SK-N-SH treated with all-trans-retinoic acid at 6 μM for 48 hours (cell line): ENCODE data around the gene SEZ6L.

ENCODE experiments used
- ATAC-seq: fragments of 200-7000 bp; cut with Tn5 transposase; 3 replicates; pipeline ENCODE4 v1.9.1; 2020; ENCODE audit warnings: mild to moderate bottlenecking, moderate library complexity
- ARNTL ChIP-seq: fragments of 450-650 bp; formaldehyde crosslinking; IDR thresholded peaks from 2 replicates; pipeline ENCODE4 v1.5.0; 2020; ENCODE audit warnings: low read depth, mild to moderate bottlenecking, moderate library complexity, borderline replicate concordance
- BACH2 ChIP-seq: fragments of 250-450 bp; sonication (Bioruptor Pico); IDR thresholded peaks from 2 replicates; pipeline ENCODE4 v1.9.0; 2021; ENCODE audit warnings: mild to moderate bottlenecking, borderline replicate concordance
- CREB5 ChIP-seq: fragments of 250-450 bp; sonication (Bioruptor Pico); IDR thresholded peaks from 2 replicates; pipeline ENCODE4 v1.5.1; 2020; ENCODE audit warnings: low read depth, mild to moderate bottlenecking, moderate library complexity
- CSDC2 ChIP-seq: fragments of 250-450 bp; sonication (Bioruptor Pico); IDR thresholded peaks from 2 replicates; pipeline ENCODE4 v1.5.0; 2020; ENCODE audit warnings: mild to moderate bottlenecking, moderate library complexity
- CSRNP3 ChIP-seq: fragments of 250-450 bp; sonication (Bioruptor Pico); IDR thresholded peaks from 2 replicates; pipeline ENCODE4 v1.5.1; 2021; ENCODE audit warnings: mild to moderate bottlenecking, moderate library complexity
- ESRRG ChIP-seq: fragments of 250-450 bp; sonication (Bioruptor Pico); IDR thresholded peaks from 2 replicates; pipeline ENCODE4 v1.6.1; 2021; ENCODE audit warnings: mild to moderate bottlenecking
- GLIS3 ChIP-seq: fragments of 250-450 bp; sonication (Bioruptor Pico); IDR thresholded peaks from 2 replicates; pipeline ENCODE4 v1.5.0; 2020; ENCODE audit warnings: mild to moderate bottlenecking, moderate library complexity
- OSR1 ChIP-seq: fragments of 250-450 bp; sonication (Bioruptor Pico); IDR thresholded peaks from 2 replicates; pipeline ENCODE4 v1.8.0; 2022; ENCODE audit warnings: moderate library complexity, mild to moderate bottlenecking, inconsistent platforms
- POU6F1 ChIP-seq: fragments of 250-450 bp; sonication (Bioruptor Pico); IDR thresholded peaks from 2 replicates; pipeline ENCODE4 v1.8.0; 2021; ENCODE audit warnings: low read depth, mild to moderate bottlenecking, moderate library complexity, borderline replicate concordance
- PPARA ChIP-seq: fragments of 250-450 bp; sonication (Bioruptor Pico); IDR thresholded peaks from 2 replicates; pipeline ENCODE4 v1.5.0; 2020; ENCODE audit warnings: mild to moderate bottlenecking, borderline replicate concordance
- SNAI2 ChIP-seq: fragments of 250-450 bp; sonication (Bioruptor Pico); IDR thresholded peaks from 2 replicates; pipeline ENCODE4 v1.5.0; 2020; ENCODE audit warnings: mild to moderate bottlenecking, moderate library complexity
- TCF4 ChIP-seq: fragments of 250-450 bp; sonication (Bioruptor Pico); IDR thresholded peaks from 2 replicates; pipeline ENCODE4 v1.8.0; 2021; ENCODE audit warnings: mild to moderate bottlenecking, moderate library complexity, borderline replicate concordance
- TOX ChIP-seq: fragments of 250-450 bp; sonication (Bioruptor Pico); IDR thresholded peaks from 2 replicates; pipeline ENCODE4 v1.8.0; 2021; ENCODE audit warnings: mild to moderate bottlenecking, moderate library complexity, borderline replicate concordance
- TSHZ2 ChIP-seq: fragments of 250-450 bp; sonication (Bioruptor Pico); IDR thresholded peaks from 2 replicates; pipeline ENCODE4 v1.5.0; 2020; ENCODE audit warnings: mild to moderate bottlenecking, moderate library complexity
- ZC3H10 ChIP-seq: fragments of 250-450 bp; sonication (Bioruptor Pico); IDR thresholded peaks from 2 replicates; pipeline ENCODE4 v1.5.1; 2021; ENCODE audit warnings: mild to moderate bottlenecking, moderate library complexity
- ZFP3 ChIP-seq: fragments of 250-450 bp; sonication (Bioruptor Pico); IDR thresholded peaks from 2 replicates; pipeline ENCODE4 v1.5.0; 2020; ENCODE audit warnings: mild to moderate bottlenecking, moderate library complexity
- ZFP30 ChIP-seq: fragments of 450-650 bp; formaldehyde crosslinking; IDR thresholded peaks from 2 replicates; pipeline ENCODE4 v1.5.0; 2022; ENCODE audit warnings: mild to moderate bottlenecking, moderate library complexity
- ZNF565 ChIP-seq: fragments of 450-650 bp; formaldehyde crosslinking; conservative IDR thresholded peaks from 2 replicates; pipeline ENCODE4 v1.5.0; 2020; ENCODE audit warnings: low read depth, mild to moderate bottlenecking, moderate library complexity
- ZNF70 ChIP-seq: fragments of 450-650 bp; formaldehyde crosslinking; IDR thresholded peaks from 2 replicates; pipeline ENCODE4 v1.5.0; 2020; ENCODE audit warnings: mild to moderate bottlenecking, moderate library complexity
- ZNF8 ChIP-seq: fragments of 450-650 bp; formaldehyde crosslinking; IDR thresholded peaks from 2 replicates; pipeline ENCODE4 v1.5.0; 2020; ENCODE audit warnings: mild to moderate bottlenecking, moderate library complexity

SEZ6L gene

GRCh38 chr22:26174280-26174679 lies 5.0 kb downstream of the SEZ6L start:
- TF ChIP-seq CREB5 = no peak
- no peak for TF ChIP-seq BACH2
- TF ChIP-seq ZNF70 (CRISPR knock-in tag) = no peak
- TF ChIP-seq CSDC2 (CRISPR knock-in tag) = no peak
- TF ChIP-seq PPARA (CRISPR knock-in tag) = no peak
- TF ChIP-seq ZNF565 = no peak
- TF ChIP-seq TCF4 = no peak
- TF ChIP-seq ZFP3 (CRISPR knock-in tag) = no peak
- TF ChIP-seq OSR1 (CRISPR knock-in tag) = no peak
- TF ChIP-seq TSHZ2 (CRISPR knock-in tag) = no peak
- no peak for TF ChIP-seq CSRNP3 (CRISPR knock-in tag)
- no peak for TF ChIP-seq ZFP30 (CRISPR knock-in tag)
- TF ChIP-seq GLIS3 = no peak
- no peak for TF ChIP-seq ESRRG (CRISPR knock-in tag)
- TF ChIP-seq SNAI2 = no peak
- no peak for TF ChIP-seq ARNTL (CRISPR knock-in tag)
- TF ChIP-seq ZC3H10 (CRISPR knock-in tag) = no peak
- no peak for ATAC-seq

- TF ChIP-seq ESRRG (CRISPR knock-in tag) (no peak), CREB5 (no peak), ZNF8 (CRISPR knock-in tag) (no peak), OSR1 (CRISPR knock-in tag) (no peak), ZFP30 (CRISPR knock-in tag) (no peak), CSDC2 (CRISPR knock-in tag) (no peak), SNAI2 (no peak), TOX (CRISPR knock-in tag) (no peak), POU6F1 (CRISPR knock-in tag) (no peak), BACH2 (no peak), ZNF70 (CRISPR knock-in tag) (no peak), ZC3H10 (CRISPR knock-in tag) (no peak)
- ATAC-seq = no peak
Measured at GRCh38 chr22:26182723-26183122, 13.5 kb downstream of the SEZ6L start.

- no peak for TF ChIP-seq ZC3H10 (CRISPR knock-in tag)
- no peak for TF ChIP-seq ZNF70 (CRISPR knock-in tag)
- TF ChIP-seq TSHZ2 (CRISPR knock-in tag) = no peak
- ATAC-seq = no peak
Measured at GRCh38 chr22:26185190-26185589, 15.9 kb downstream of the SEZ6L start.
